Spleen (tissue), 11 donors: ENCODE measurements around the gene C11orf87. TPM values are rescaled to one million over a fixed set of nuclear protein-coding genes. Genes with fewer than 3 reads are reported as not detected.

Source experiments
- DNase-seq: peaks from one replicate; pipeline ENCODE4 v3.0.0-alpha.2; 2020
- H3K27ac ChIP-seq, 8 donors: fragments of 200-600 bp; sonication (generic) in 7 of 8; 1 replicate in 4 of 8; 2 replicates in 4 of 8; pipeline versions ENCODE4 v1.5.0 to v1.8.0; 2016 to 2021; ENCODE audit warnings: inconsistent platforms in 4 of 8, mild to moderate bottlenecking in 4 of 8, moderate library complexity in 1 of 8
- H3K27me3 ChIP-seq, 7 donors: fragments of 200-600 bp; sonication (generic) in 6 of 7; replicated peaks in 1 of 7; 1 replicate in 4 of 7; 2 replicates in 3 of 7; pipeline versions ENCODE4 v1.5.0 to v1.8.0; 2016 to 2021; ENCODE audit warnings: inconsistent platforms in 3 of 7, mild to moderate bottlenecking in 1 of 7
- H3K36me3 ChIP-seq, 6 donors: fragments of 200-600 bp; sonication (generic) in 5 of 6; 1 replicate in 4 of 6; 2 replicates in 2 of 6; pipeline versions ENCODE4 v1.5.0 to v1.8.0; 2016 to 2021; ENCODE audit warnings: inconsistent platforms in 2 of 6
- H3K4me1 ChIP-seq, 6 donors: fragments of 200-600 bp; sonication (generic) in 5 of 6; 1 replicate in 3 of 6; 2 replicates in 3 of 6; pipeline versions ENCODE4 v1.5.0 to v1.8.0; 2016 to 2021; ENCODE audit warnings: inconsistent platforms in 3 of 6
- H3K4me3 ChIP-seq, 8 donors: fragments of 200-600 bp; sonication (generic) in 7 of 8; 1 replicate in 4 of 8; 2 replicates in 4 of 8; pipeline versions ENCODE4 v1.5.0 to v1.8.0; 2016 to 2021; ENCODE audit warnings: inconsistent platforms in 4 of 8, mild to moderate bottlenecking in 4 of 8, moderate library complexity in 2 of 8
- H3K9me3 ChIP-seq, 8 donors: fragments of 200-600 bp; sonication (generic) in 7 of 8; 1 replicate in 4 of 8; 2 replicates in 4 of 8; pipeline versions ENCODE4 v1.5.0 to v1.8.0; 2016 to 2021; ENCODE audit warnings: inconsistent platforms in 4 of 8
- POLR2A ChIP-seq, 3 donors: fragments of 450-650 bp; IDR thresholded peaks; one replicate each; pipeline ENCODE4 v1.5.1; 2017; ENCODE audit warnings: antibody characterized with exemption in 3 of 3, mild to moderate bottlenecking in 1 of 3
- POLR2AphosphoS5 ChIP-seq, 3 donors: sonication (generic); formaldehyde crosslinking; IDR thresholded peaks; one replicate each; pipeline ENCODE4 v1.5.1; 2017; ENCODE audit warnings: antibody characterized with exemption in 3 of 3
- WGBS, 5 donors: extraction: QIAGEN DNeasy Blood & Tissue Kit in 3 of 5; methylation state at CpG; one replicate each; pipeline versions ENCODE4 v1.1.5 to v1.1.7; 2013 to 2018; 5-methylcytosine and 5-hydroxymethylcytosine counted together
- intact Hi-C: fragments of 100-400 bp; cut with DNase I; formaldehyde crosslinking; loops from one replicate; pipeline ENCODE4 v1.15.0; 2023; ENCODE audit warnings: low total_unique reads
- polyA plus RNA-seq, 3 donors: library from polyadenylated mRNA; stranded (reverse); fragments of 200-250 nt; gene quantifications; one replicate each; pipeline ENCODE4 v1.2.1, GENCODE V29; 2013
- total RNA-seq, 7 donors: library from RNA; depleted of rRNA in 3 of 7; stranded (reverse); fragments of >200 nt in 3 of 7; fragmentation: NEBNext Ultra II Directional in 4 of 7; extraction: Animal tissue kit (Norgen Biotek cat#: 25700) in 4 of 7; gene quantifications; one replicate each; pipeline versions ENCODE4 v1.1.0 to v1.2.1, GENCODE V29; 2016 to 2021
- TF ChIP-seq, protein P1 (sequence below), 11 experiments: fragments of 200-600 bp in 7 of 11; fragments of 450-650 bp in 4 of 11; sonication (generic) in 4 of 11; IDR thresholded peaks in 8 of 11; conservative IDR thresholded peaks in 3 of 11; 1 replicate in 7 of 11; 2 replicates in 4 of 11; pipeline versions ENCODE4 v1.4.0 to v1.8.0; 2016 to 2021; ENCODE audit warnings: antibody characterized with exemption in 11 of 11, inconsistent platforms in 4 of 11, mild to moderate bottlenecking in 1 of 11
- donor health status: healthy with polysubstance abuse.
- donor health status: DM: no; HTN: no; CAD: no; lungs with moderate emphysema.
- donor health status: DM: no; HTN: no; CAD: no.
- donor health status: Bipolar disorder and iron deficiency.
- donor health status: healthy.
- donor health status: DM: no; HTN: no; CAD: no.
- donor health status: DM: yes; HTN: yes; CAD: no.

Gene C11orf87
- total and polyA plus RNA-seq, 10 donors: 0.02 to 0.42 (median 0.11) TPM; not detected in 4

- Histone ChIP-seq H3K9me3 (peaks cover 0 to 3% (median 0%) of the 10 kb centered on the region in 8 donors), H3K27ac (no peak overlapping the region), H3K36me3 (no peaks in the 10 kb centered on the region), H3K4me1 (no peaks in the 10 kb centered on the region), H3K4me3 (no peak overlapping the region), H3K27me3 (no peaks in the 10 kb centered on the region)
- intact Hi-C loops: no loop called here
- no peak for DNase-seq
- WGBS, 5 donors: 79 to 93% (median 86%) methylated on average over 2 of the region's 2 CpGs
- TF ChIP-seq POLR2AphosphoS5 (IDR thresholded peaks at IDR 0.05) (no peak), POLR2A (IDR thresholded peaks at IDR 0.05) (no peak)
- TF ChIP-seq, protein P1, sequence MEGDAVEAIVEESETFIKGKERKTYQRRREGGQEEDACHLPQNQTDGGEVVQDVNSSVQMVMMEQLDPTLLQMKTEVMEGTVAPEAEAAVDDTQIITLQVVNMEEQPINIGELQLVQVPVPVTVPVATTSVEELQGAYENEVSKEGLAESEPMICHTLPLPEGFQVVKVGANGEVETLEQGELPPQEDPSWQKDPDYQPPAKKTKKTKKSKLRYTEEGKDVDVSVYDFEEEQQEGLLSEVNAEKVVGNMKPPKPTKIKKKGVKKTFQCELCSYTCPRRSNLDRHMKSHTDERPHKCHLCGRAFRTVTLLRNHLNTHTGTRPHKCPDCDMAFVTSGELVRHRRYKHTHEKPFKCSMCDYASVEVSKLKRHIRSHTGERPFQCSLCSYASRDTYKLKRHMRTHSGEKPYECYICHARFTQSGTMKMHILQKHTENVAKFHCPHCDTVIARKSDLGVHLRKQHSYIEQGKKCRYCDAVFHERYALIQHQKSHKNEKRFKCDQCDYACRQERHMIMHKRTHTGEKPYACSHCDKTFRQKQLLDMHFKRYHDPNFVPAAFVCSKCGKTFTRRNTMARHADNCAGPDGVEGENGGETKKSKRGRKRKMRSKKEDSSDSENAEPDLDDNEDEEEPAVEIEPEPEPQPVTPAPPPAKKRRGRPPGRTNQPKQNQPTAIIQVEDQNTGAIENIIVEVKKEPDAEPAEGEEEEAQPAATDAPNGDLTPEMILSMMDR (IDR thresholded peaks at IDR 0.05 in 8 of 11, conservative IDR thresholded peaks at IDR 0.05 in 3 of 11): no peak
These were observed 31.2 kb upstream of the C11orf87 start for GRCh38 chr11:109390752-109391151.

DNA sequence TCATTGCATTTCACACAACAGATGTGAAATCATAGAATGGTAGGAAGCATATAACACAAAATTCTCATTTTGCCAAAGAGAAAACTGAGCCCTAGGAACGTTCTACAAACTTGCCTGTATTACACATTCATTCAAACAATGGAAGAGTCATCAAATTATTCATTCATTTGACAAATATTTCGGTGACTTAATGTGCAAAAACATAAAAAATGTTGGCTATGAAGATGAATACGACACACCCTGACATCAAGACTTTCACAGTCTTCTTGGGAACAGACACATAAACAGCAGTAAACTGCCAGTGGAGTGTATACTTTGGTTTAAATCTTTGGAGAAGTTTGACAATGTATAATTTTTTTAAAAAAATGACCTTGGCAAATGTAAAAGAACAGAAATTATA, 20.4 kb upstream of the C11orf87 start:
- no peak for TF ChIP-seq POLR2A (IDR thresholded peaks at IDR 0.05)
- TF ChIP-seq, protein P1 (IDR thresholded peaks at IDR 0.05 in 8 of 11, conservative IDR thresholded peaks at IDR 0.05 in 3 of 11): no peak
- TF ChIP-seq POLR2AphosphoS5 (IDR thresholded peaks at IDR 0.05): no peak
- WGBS, 5 donors: 63 to 79% (median 71%) methylated on average over 3 of the region's 3 CpGs
- no peak overlapping the region for H3K27ac ChIP-seq
- DNase-seq: no peak
- H3K27me3 ChIP-seq: no peaks in the 10 kb centered on the region
- no peaks in the 10 kb centered on the region for H3K36me3 ChIP-seq
- peaks cover 0 to 5% (median 0%) of the 10 kb centered on the region in 8 donors for H3K9me3 ChIP-seq
- no peak overlapping the region for H3K4me3 ChIP-seq
- no peaks in the 10 kb centered on the region for H3K4me1 ChIP-seq
- intact Hi-C loops: no loop called here

DNA sequence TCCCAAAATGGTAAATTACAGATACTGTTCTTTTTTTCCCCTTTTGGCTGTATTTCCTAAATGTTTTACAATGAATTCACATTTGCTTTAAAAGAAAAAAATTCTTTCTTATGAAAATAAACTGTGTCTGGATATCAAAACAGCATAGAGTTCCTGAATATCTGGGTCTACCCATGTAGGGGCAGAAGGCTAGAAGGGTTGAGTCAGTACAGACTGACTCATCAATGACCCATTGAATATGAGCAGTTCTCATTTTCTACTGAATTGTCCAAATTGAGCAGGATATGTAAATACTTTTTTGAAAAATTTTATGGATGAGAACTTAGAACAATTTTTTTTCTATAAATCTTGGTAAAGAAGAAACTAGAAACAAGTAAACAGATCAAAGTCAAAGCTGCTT, 16.3 kb upstream of the C11orf87 start:
- no peaks in the 10 kb centered on the region for H3K36me3 ChIP-seq
- no peak for TF ChIP-seq POLR2A (IDR thresholded peaks at IDR 0.05)
- TF ChIP-seq, protein P1 (IDR thresholded peaks at IDR 0.05 in 8 of 11, conservative IDR thresholded peaks at IDR 0.05 in 3 of 11): no peak
- TF ChIP-seq POLR2AphosphoS5 (IDR thresholded peaks at IDR 0.05): no peak
- no peaks in the 10 kb centered on the region for H3K27me3 ChIP-seq
- intact Hi-C loops: no loop called here
- no peak overlapping the region for H3K4me3 ChIP-seq
- H3K4me1 ChIP-seq: no peaks in the 10 kb centered on the region
- no peak for DNase-seq
- peaks cover 0 to 3% (median 0%) of the 10 kb centered on the region in 8 donors for H3K9me3 ChIP-seq
- no peak overlapping the region for H3K27ac ChIP-seq

- Histone ChIP-seq H3K27ac (no peak overlapping the region), H3K27me3 (peaks cover 0 to 23% (median 4%) of the 10 kb centered on the region in 7 donors), H3K36me3 (no peaks in the 10 kb centered on the region), H3K9me3 (no peaks in the 10 kb centered on the region), H3K4me1 (no peaks in the 10 kb centered on the region), H3K4me3 (no peak overlapping the region)
- DNase-seq: no peak
- TF ChIP-seq, protein P1 (IDR thresholded peaks at IDR 0.05 in 8 of 11, conservative IDR thresholded peaks at IDR 0.05 in 3 of 11): no peak
- no peak for TF ChIP-seq POLR2AphosphoS5 (IDR thresholded peaks at IDR 0.05)
- no peak for TF ChIP-seq POLR2A (IDR thresholded peaks at IDR 0.05)
- 60 to 87% (median 70%) methylated on average over 2 of the region's 2 CpGs for WGBS, 5 donors
- intact Hi-C loops: no loop called here
These were observed 5.4 kb upstream of the C11orf87 start for GRCh38 chr11:109416601-109417000.
